CD4-positive, alpha-beta T cell (primary cell): Measurements from ENCODE around the gene ZNF354C. TPM values are rescaled to one million over a fixed set of nuclear protein-coding genes. Genes with fewer than 3 reads are reported as not detected.
A peak's percentile ranks its signal among the peaks of the same experiment; 100 is the strongest.

ENCODE experiments used
- ATAC-seq: fragments of 200-7000 bp; cut with Tn5 transposase; one replicate; pipeline ENCODE4 v1.10.0; 2022; ENCODE audit warnings: mild to moderate bottlenecking; ENCODE audit not compliant: poor library complexity
- CTCF ChIA-PET: fragments of 350-600 bp; sonication (Branson Sonifier 250); formaldehyde crosslinking; loops from one replicate; lab custom pipeline; 2021; ENCODE audit warnings: antibody characterized with exemption, inconsistent platforms; lab: Charles Lee
- POLR2A ChIA-PET: fragments of 350-600 bp; sonication (Branson Sonifier 250); formaldehyde crosslinking; loops from one replicate; lab custom pipeline; 2021; ENCODE audit warnings: antibody characterized with exemption, inconsistent platforms; lab: Charles Lee
- DNase-seq, 14 experiments: peaks; one replicate each; pipeline ENCODE4 v3.0.0-alpha.2; 2013 to 2020; ENCODE audit warnings: mixed read lengths in 2 of 14
- H3K27ac ChIP-seq, 2 donors: one replicate each; pipeline versions ENCODE4 v1.5.1 to v1.7.0; 2013; ENCODE audit warnings: low read length in 2 of 2, low read depth in 1 of 2, mild to moderate bottlenecking in 1 of 2
- H3K27me3 ChIP-seq, 2 experiments: 1 replicate in 1 of 2; 2 replicates in 1 of 2; pipeline versions ENCODE4 v1.6.1 to v1.7.0; 2013; ENCODE audit warnings: low read length in 2 of 2, control low read depth in 1 of 2, mild to moderate bottlenecking in 1 of 2, moderate library complexity in 1 of 2; ENCODE audit not compliant: insufficient read depth in 2 of 2, control insufficient read depth in 1 of 2
- H3K36me3 ChIP-seq: one replicate; pipeline ENCODE4 v1.6.1; 2013; ENCODE audit warnings: low read length, control low read depth; ENCODE audit not compliant: insufficient read depth
- H3K4me1 ChIP-seq: one replicate; pipeline ENCODE4 v1.6.1; 2013; ENCODE audit warnings: low read length, control low read depth; ENCODE audit not compliant: insufficient read depth
- H3K4me3 ChIP-seq: one replicate; pipeline ENCODE4 v1.5.1; 2013; ENCODE audit warnings: mild to moderate bottlenecking, low read length, moderate library complexity
- H3K9me3 ChIP-seq, 2 experiments: 1 replicate in 1 of 2; 2 replicates in 1 of 2; pipeline versions ENCODE4 v1.6.1 to v1.7.0; 2013; ENCODE audit warnings: low read length in 2 of 2, mild to moderate bottlenecking in 2 of 2, control low read depth in 1 of 2, moderate library complexity in 1 of 2; ENCODE audit not compliant: control insufficient read depth in 1 of 2, insufficient read depth in 1 of 2
- H3K27ac Mint-ChIP-seq: one replicate; pipeline ENCODE4 v1.8.0; 2020; ENCODE audit warnings: mixed read lengths
- H3K27me3 Mint-ChIP-seq: one replicate; pipeline ENCODE4 v1.8.0; 2021; ENCODE audit warnings: mixed read lengths
- H3K36me3 Mint-ChIP-seq: one replicate; pipeline ENCODE4 v1.8.0; 2021; ENCODE audit warnings: low read depth, mixed read lengths
- H3K4me1 Mint-ChIP-seq: one replicate; pipeline ENCODE4 v1.8.0; 2021; ENCODE audit warnings: low read depth, mixed read lengths
- H3K4me3 Mint-ChIP-seq: one replicate; pipeline ENCODE4 v1.8.0; 2020; ENCODE audit warnings: mild to moderate bottlenecking, mixed read lengths
- H3K9me3 Mint-ChIP-seq: one replicate; pipeline ENCODE4 v1.8.0; 2020; ENCODE audit warnings: mixed read lengths
- CTCF ChIP-seq: fragments of 200-600 bp; IDR thresholded peaks from one replicate; pipeline ENCODE4 v1.8.0; 2022; ENCODE audit warnings: antibody characterized with exemption, mild to moderate bottlenecking
- intact Hi-C, 2 experiments: fragments of 100-400 bp; cut with DNase I in 1 of 2; cut with micrococcal nuclease in 1 of 2; formaldehyde crosslinking; loops; one replicate each; pipeline versions ENCODE4 v1.15.1 to v1.9.0; 2023 to 2025; cut with DNase I, micrococcal nuclease
- polyA plus RNA-seq, 2 donors: library from polyadenylated mRNA; unstranded; fragments of 120-200 nt; gene quantifications; one replicate each; pipeline ENCODE4 v1.2.1, GENCODE V29; 2013
- total RNA-seq, 174 experiments: library from RNA in 2 of 174; stranded (reverse) in 2 of 174; gene quantifications; one replicate each; pipeline ENCODE4 v1.2.3 and lab custom pipeline; 2021 to 2026

ZNF354C gene
- 1 to 10 TPM; 2.5 to 2.9 TPM for total RNA-seq
- 6.0 TPM for polyA plus RNA-seq (2013, experiment 1 of 2)
- 7.1 TPM for polyA plus RNA-seq (2013, experiment 2 of 2)
- total RNA-seq (lab: John Stamatoyannopoulos, UW) = 10.0 to 58.2 (median 31.6) reads per million in 172 experiments

GRCh38 chr5:179060116-179061008 is at the start of gene ZNF354C:
Gene ZNF354C (plus strand): TSS chr5:179060373. CDS start chr5:179062069, 1,696 bp downstream.
- Mint-ChIP-seq H3K27me3 (peaks cover 9% of the 10 kb centered on the region), H3K27ac (peak within 1 kb of the TSS; percentile 95), H3K4me1 (peaks cover 34% of the 10 kb centered on the region), H3K4me3 (peak within 1 kb of the TSS; percentile 96), H3K36me3 (peaks cover 53% of the 10 kb centered on the region), H3K9me3 (peaks cover 2% of the 10 kb centered on the region)
- TF ChIP-seq CTCF = no peak
- Histone ChIP-seq H3K27me3 (no peaks in the 10 kb centered on the region), H3K36me3 (peaks cover 6% of the 10 kb centered on the region), H3K4me3 (peak within 1 kb of the TSS; percentile 75), H3K9me3 (peaks cover 4 to 19% of the 10 kb centered on the region in 2 experiments), H3K27ac (peak within 1 kb of the TSS; percentile 47 to 61), H3K4me1 (peaks cover 15% of the 10 kb centered on the region)
- DNase-seq = peak; percentile 73 to 91 (median 82)
- peak; percentile 97 for ATAC-seq
- ChIA-PET POLR2A (interaction anchor here (0.6 to 2.2 kb wide), 12 partner anchors 10 to 1233 kb away, joined by 3 to 43 read pairs (median 5); partner anchors contain the start of genes CLK4, HNRNPH1, RUFY1 and ZNF354A), CTCF (interaction anchor here (0.9 to 2.6 kb wide), 4 partner anchors 9 to 330 kb away, joined by 3 to 20 read pairs (median 3); partner anchors contain the start of genes ZNF354A, ZNF354B and ZNF879)
- intact Hi-C loops = loop anchor here (1.0 to 10.0 kb wide), 5 partner anchors 37 to 434 kb away; partner anchors contain the start of genes ZNF354A (in 2 of the 2), ZNF354B (in 2 of the 2), ZNF879 (in 2 of the 2) and CLK4 (in 1 of the 2)

GRCh38 chr5:179023528-179024189 is 36.5 kb upstream of the ZNF354C start, which contains the start of gene ZNF879:
Gene ZNF879 (plus strand): TSS chr5:179023804. CDS start chr5:179025005, 1,201 bp downstream.
- ATAC-seq (peak; percentile 94), DNase-seq (peak; percentile 90 to 97 (median 94))
- Histone ChIP-seq H3K4me1 (peaks cover 22% of the 10 kb centered on the region), H3K27me3 (no peaks in the 10 kb centered on the region), H3K27ac (no peak within 1 kb of the TSS), H3K36me3 (peaks cover 24% of the 10 kb centered on the region), H3K9me3 (peaks cover 21 to 39% of the 10 kb centered on the region in 2 experiments), H3K4me3 (peak within 1 kb of the TSS; percentile 64)
- ChIA-PET POLR2A (interaction anchor here (1.3 to 2.2 kb wide), 4 partner anchors 37 to 819 kb away, joined by 4 to 25 read pairs (median 8); partner anchors contain the start of genes HNRNPAB, ZNF354A, ZNF354B and ZNF354C), CTCF (interaction anchor here (1.3 to 1.4 kb wide), 2 partner anchors 37 to 293 kb away, joined by 3 to 7 read pairs; partner anchors contain the start of genes ZNF354A and ZNF354C)
- no peak for TF ChIP-seq CTCF
- Mint-ChIP-seq H3K4me1 (peaks cover 15% of the 10 kb centered on the region), H3K27me3 (peaks cover 4% of the 10 kb centered on the region), H3K4me3 (peak within 1 kb of the TSS; percentile 95), H3K27ac (peak within 1 kb of the TSS; percentile 83), H3K36me3 (peaks cover 51% of the 10 kb centered on the region), H3K9me3 (peaks cover 9% of the 10 kb centered on the region)
- intact Hi-C loops = loop anchor here (1.0 to 10.0 kb wide), 7 partner anchors 37 to 1051 kb away; partner anchors contain the start of genes ZNF354A (in 2 of the 2), ZNF354C (in 2 of the 2), CLK4 (in 1 of the 2) and RNF130 (in 1 of the 2)
